Neural cell (in vitro differentiated cells): ENCODE results near the gene BPIFB1. TPM values are rescaled to one million over a fixed set of nuclear protein-coding genes. Genes with fewer than 3 reads are reported as not detected.

Experiments
- H2AFZ ChIP-seq: fragments of 200-600, 300-800 bp; sonication (generic), shearing (Covaris generic); 2 replicates; pipeline ENCODE4 v1.6.0; 2014; ENCODE audit warnings: low read depth, mild to moderate bottlenecking, antibody characterized with exemption, low read length, moderate library complexity
- H3F3A ChIP-seq: fragments of 200-600 bp; shearing (Covaris generic); 2 replicates; pipeline ENCODE4 v1.6.1; 2016; ENCODE audit warnings: mild to moderate bottlenecking, moderate library complexity, mixed read lengths, antibody characterized with exemption, low read length; ENCODE audit not compliant: insufficient read depth, poor library complexity, severe bottlenecking
- H3K27ac ChIP-seq: fragments of 200-600, 300-800 bp; sonication (generic), shearing (Covaris generic); 2 replicates; pipeline ENCODE4 v1.5.1; 2014; ENCODE audit warnings: mild to moderate bottlenecking, low read length, moderate library complexity
- H3K27me3 ChIP-seq: fragments of 300-800, 200-600 bp; sonication (generic), shearing (Covaris generic); 2 replicates; pipeline ENCODE4 v1.6.0; 2014; ENCODE audit warnings: mild to moderate bottlenecking, low read depth, low read length, moderate library complexity; ENCODE audit not compliant: insufficient read depth
- H3K36me3 ChIP-seq: fragments of 300-800, 200-600 bp; sonication (generic), shearing (Covaris generic); 2 replicates; pipeline ENCODE4 v1.5.1; 2014; ENCODE audit warnings: mild to moderate bottlenecking, antibody characterized with exemption, low read length, moderate library complexity; ENCODE audit not compliant: insufficient read depth
- H3K4me2 ChIP-seq: fragments of 300-800, 200-600 bp; sonication (generic), shearing (Covaris generic); 2 replicates; pipeline ENCODE4 v1.6.0; 2014; ENCODE audit warnings: mild to moderate bottlenecking, low read length
- H3K4me3 ChIP-seq: fragments of 300-800, 200-600 bp; sonication (generic), shearing (Covaris generic); 2 replicates; pipeline ENCODE4 v1.5.1; 2014; ENCODE audit warnings: mild to moderate bottlenecking, low read length, moderate library complexity
- H3K79me2 ChIP-seq: fragments of 200-600 bp; shearing (Covaris generic); replicated peaks from 2 replicates; pipeline ENCODE4 v1.6.0; 2014; ENCODE audit warnings: mild to moderate bottlenecking, low read length, moderate library complexity; ENCODE audit not compliant: insufficient read depth
- H3K9ac ChIP-seq: fragments of 300-800, 200-600 bp; sonication (generic), shearing (Covaris generic); 2 replicates; pipeline ENCODE4 v1.6.1; 2016; ENCODE audit warnings: mild to moderate bottlenecking, low read length, mixed read lengths
- H3K9me2 ChIP-seq: fragments of 200-600 bp; shearing (Covaris generic); 2 replicates; pipeline ENCODE4 v1.6.1; 2016; ENCODE audit warnings: mild to moderate bottlenecking, low read length, mixed read lengths; ENCODE audit not compliant: insufficient read depth
- H3K9me3 ChIP-seq: fragments of 200-600, 300-800 bp; sonication (generic), shearing (Covaris generic); 2 replicates; pipeline ENCODE4 v1.6.1; 2016; ENCODE audit warnings: mild to moderate bottlenecking, mixed run types, low read length, moderate library complexity, mixed read lengths
- H4K20me1 ChIP-seq: fragments of 200-600 bp; shearing (Covaris generic); 2 replicates; pipeline ENCODE4 v1.6.1; 2016; ENCODE audit warnings: mild to moderate bottlenecking, mixed run types; ENCODE audit not compliant: insufficient read depth
- EP300 ChIP-seq: fragments of 450-650 bp; conservative IDR thresholded peaks from 2 replicates; pipeline ENCODE4 v1.6.1; 2014; ENCODE audit warnings: antibody characterized with exemption, mild to moderate bottlenecking, moderate library complexity; ENCODE audit not compliant: poor library complexity, severe bottlenecking
- EZH2 ChIP-seq: fragments of 200-600, 300-800 bp; shearing (Covaris generic), sonication (generic); IDR thresholded peaks from 2 replicates; pipeline ENCODE4 v1.6.1; 2014; ENCODE audit warnings: antibody characterized with exemption, low read length, borderline replicate concordance, mild to moderate bottlenecking; ENCODE audit not compliant: insufficient read depth, poor library complexity, severe bottlenecking
- MXI1 ChIP-seq: fragments of 450-650 bp; conservative IDR thresholded peaks from 2 replicates; pipeline ENCODE4 v1.6.1; 2014; ENCODE audit warnings: antibody characterized with exemption, mild to moderate bottlenecking; ENCODE audit not compliant: poor library complexity, severe bottlenecking
- POLR2AphosphoS5 ChIP-seq: IDR thresholded peaks from 2 replicates; pipeline ENCODE4 v1.6.1; 2012
- RAD21 ChIP-seq: fragments of 450-650 bp; conservative IDR thresholded peaks from 2 replicates; pipeline ENCODE4 v1.6.1; 2014; ENCODE audit warnings: antibody characterized with exemption, mild to moderate bottlenecking, moderate library complexity
- SMC3 ChIP-seq: fragments of 450-650 bp; conservative IDR thresholded peaks from 2 replicates; pipeline ENCODE4 v1.6.1; 2014; ENCODE audit warnings: antibody characterized with exemption, mild to moderate bottlenecking, moderate library complexity; ENCODE audit not compliant: poor library complexity
- TAF1 ChIP-seq: IDR thresholded peaks from 2 replicates; pipeline ENCODE4 v1.6.1; 2012; ENCODE audit warnings: low read depth
- polyA plus RNA-seq: library from polyadenylated mRNA; depleted of rRNA; stranded (reverse); fragments of >200 nt; gene quantifications from 2 replicates; pipeline ENCODE4 v1.2.3, GENCODE V29; 2014
- TF ChIP-seq, protein P1 (sequence below): IDR thresholded peaks from 2 replicates; pipeline ENCODE4 v1.6.1; 2012; ENCODE audit warnings: borderline replicate concordance
- TF ChIP-seq, protein P2 (sequence below): fragments of 450-650 bp; IDR thresholded peaks from 2 replicates; pipeline ENCODE4 v1.5.1; 2014; ENCODE audit warnings: antibody characterized with exemption, mild to moderate bottlenecking, moderate library complexity; ENCODE audit not compliant: poor library complexity, severe bottlenecking

The BPIFB1 gene
- polyA plus RNA-seq, 1 donor from 2014 or later: not detected

DNA sequence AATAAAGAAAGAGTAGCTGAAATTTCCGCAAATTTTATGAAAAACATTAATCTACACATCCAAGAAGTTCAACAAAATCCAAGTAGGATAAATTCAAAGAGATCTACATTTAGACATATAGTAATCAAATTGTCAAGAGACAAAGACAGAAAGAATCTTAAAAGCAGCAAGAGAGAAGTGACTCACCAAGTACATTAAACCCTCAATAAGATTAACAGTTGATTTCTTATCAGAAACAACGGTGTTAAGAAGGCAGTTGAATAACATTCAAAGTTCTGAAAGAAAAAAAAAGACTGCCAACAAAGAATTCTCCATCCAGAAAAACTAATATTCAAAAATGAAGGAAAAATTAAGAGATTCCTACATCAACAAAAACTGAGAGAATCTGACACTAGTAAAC lies 28.0 kb upstream of the BPIFB1 start:
- Histone ChIP-seq H4K20me1 (no peaks in the 10 kb centered on the region), H3K9me3 (no peaks in the 10 kb centered on the region), H2AFZ (no peak overlapping the region), H3K4me2 (no peak overlapping the region), H3K4me3 (no peak overlapping the region), H3K36me3 (no peaks in the 10 kb centered on the region), H3K9me2 (no peaks in the 10 kb centered on the region), H3F3A (no peaks in the 10 kb centered on the region), H3K27me3 (no peaks in the 10 kb centered on the region), H3K79me2 (no peaks in the 10 kb centered on the region), H3K27ac (no peak overlapping the region), H3K9ac (no peak overlapping the region)
- TF ChIP-seq SMC3: no peak
- TF ChIP-seq, protein P1, sequence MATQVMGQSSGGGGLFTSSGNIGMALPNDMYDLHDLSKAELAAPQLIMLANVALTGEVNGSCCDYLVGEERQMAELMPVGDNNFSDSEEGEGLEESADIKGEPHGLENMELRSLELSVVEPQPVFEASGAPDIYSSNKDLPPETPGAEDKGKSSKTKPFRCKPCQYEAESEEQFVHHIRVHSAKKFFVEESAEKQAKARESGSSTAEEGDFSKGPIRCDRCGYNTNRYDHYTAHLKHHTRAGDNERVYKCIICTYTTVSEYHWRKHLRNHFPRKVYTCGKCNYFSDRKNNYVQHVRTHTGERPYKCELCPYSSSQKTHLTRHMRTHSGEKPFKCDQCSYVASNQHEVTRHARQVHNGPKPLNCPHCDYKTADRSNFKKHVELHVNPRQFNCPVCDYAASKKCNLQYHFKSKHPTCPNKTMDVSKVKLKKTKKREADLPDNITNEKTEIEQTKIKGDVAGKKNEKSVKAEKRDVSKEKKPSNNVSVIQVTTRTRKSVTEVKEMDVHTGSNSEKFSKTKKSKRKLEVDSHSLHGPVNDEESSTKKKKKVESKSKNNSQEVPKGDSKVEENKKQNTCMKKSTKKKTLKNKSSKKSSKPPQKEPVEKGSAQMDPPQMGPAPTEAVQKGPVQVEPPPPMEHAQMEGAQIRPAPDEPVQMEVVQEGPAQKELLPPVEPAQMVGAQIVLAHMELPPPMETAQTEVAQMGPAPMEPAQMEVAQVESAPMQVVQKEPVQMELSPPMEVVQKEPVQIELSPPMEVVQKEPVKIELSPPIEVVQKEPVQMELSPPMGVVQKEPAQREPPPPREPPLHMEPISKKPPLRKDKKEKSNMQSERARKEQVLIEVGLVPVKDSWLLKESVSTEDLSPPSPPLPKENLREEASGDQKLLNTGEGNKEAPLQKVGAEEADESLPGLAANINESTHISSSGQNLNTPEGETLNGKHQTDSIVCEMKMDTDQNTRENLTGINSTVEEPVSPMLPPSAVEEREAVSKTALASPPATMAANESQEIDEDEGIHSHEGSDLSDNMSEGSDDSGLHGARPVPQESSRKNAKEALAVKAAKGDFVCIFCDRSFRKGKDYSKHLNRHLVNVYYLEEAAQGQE: no peak
- no peak for TF ChIP-seq MXI1
- TF ChIP-seq TAF1: no peak
- no peak for TF ChIP-seq POLR2AphosphoS5
- no peak for TF ChIP-seq RAD21
- TF ChIP-seq EZH2: no peak
- TF ChIP-seq, protein P2, sequence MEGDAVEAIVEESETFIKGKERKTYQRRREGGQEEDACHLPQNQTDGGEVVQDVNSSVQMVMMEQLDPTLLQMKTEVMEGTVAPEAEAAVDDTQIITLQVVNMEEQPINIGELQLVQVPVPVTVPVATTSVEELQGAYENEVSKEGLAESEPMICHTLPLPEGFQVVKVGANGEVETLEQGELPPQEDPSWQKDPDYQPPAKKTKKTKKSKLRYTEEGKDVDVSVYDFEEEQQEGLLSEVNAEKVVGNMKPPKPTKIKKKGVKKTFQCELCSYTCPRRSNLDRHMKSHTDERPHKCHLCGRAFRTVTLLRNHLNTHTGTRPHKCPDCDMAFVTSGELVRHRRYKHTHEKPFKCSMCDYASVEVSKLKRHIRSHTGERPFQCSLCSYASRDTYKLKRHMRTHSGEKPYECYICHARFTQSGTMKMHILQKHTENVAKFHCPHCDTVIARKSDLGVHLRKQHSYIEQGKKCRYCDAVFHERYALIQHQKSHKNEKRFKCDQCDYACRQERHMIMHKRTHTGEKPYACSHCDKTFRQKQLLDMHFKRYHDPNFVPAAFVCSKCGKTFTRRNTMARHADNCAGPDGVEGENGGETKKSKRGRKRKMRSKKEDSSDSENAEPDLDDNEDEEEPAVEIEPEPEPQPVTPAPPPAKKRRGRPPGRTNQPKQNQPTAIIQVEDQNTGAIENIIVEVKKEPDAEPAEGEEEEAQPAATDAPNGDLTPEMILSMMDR: no peak
- no peak for TF ChIP-seq EP300

DNA sequence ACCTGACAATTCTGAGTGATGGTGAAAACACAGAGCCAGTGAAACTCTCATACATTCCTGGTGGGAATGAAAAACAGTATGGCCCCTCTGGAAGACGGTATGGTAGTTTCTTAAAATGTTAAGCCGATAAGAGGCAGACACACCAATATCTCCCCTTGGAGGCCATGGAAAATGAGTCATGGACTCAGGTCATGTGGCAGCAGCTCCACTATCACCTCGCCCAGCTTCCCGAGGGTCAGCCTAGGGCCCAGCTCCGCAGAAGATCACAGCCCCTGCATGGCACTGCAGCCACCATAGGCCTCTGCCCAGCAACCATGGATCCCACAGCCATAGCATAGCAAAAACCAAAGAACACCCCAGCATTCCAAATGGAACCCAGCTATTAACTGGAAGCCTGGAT lies 25.8 kb upstream of the BPIFB1 start:
- Histone ChIP-seq H3K9ac (no peak overlapping the region), H3K9me3 (no peaks in the 10 kb centered on the region), H3K36me3 (no peaks in the 10 kb centered on the region), H2AFZ (no peak overlapping the region), H3K4me3 (no peak overlapping the region), H3K27me3 (no peaks in the 10 kb centered on the region), H3F3A (no peaks in the 10 kb centered on the region), H3K4me2 (no peak overlapping the region), H3K27ac (no peak overlapping the region), H4K20me1 (no peaks in the 10 kb centered on the region), H3K9me2 (no peaks in the 10 kb centered on the region), H3K79me2 (no peaks in the 10 kb centered on the region)
- TF ChIP-seq, protein P2: no peak
- TF ChIP-seq MXI1 (no peak), SMC3 (no peak), POLR2AphosphoS5 (no peak), TAF1 (no peak), RAD21 (no peak), EP300 (no peak), EZH2 (no peak)
- TF ChIP-seq, protein P1: no peak
